ENCODE results near the gene RPS28. TPM values are rescaled to one million over a fixed set of nuclear protein-coding genes. Genes with fewer than 3 reads are reported as not detected.
"Not testable (repeated sequence)": the region's sequence is repeated elsewhere in the genome, so short reads cannot be mapped to it uniquely, and the experiment has no call there.

The RPS28 gene
- total RNA-seq, 2 experiments from 2014 or later = 3,333 to 3,342 TPM

GRCh38 chr19:8316351-8317125, 4.8 kb upstream of the RPS28 start:
- H3K27ac Mint-ChIP-seq = no peak overlapping the region
- no peaks in the 10 kb centered on the region for H3K27me3 Mint-ChIP-seq
- intact Hi-C loops (cut with DNase I, micrococcal nuclease) = no loop called here
- DNase-seq = no peak
- peaks cover 13% of the 10 kb centered on the region for H3K4me1 ChIP-seq (ENCODE audit: insufficient read depth, low read length)
- no peaks in the 10 kb centered on the region for H3K9me3 ChIP-seq (ENCODE audit: control insufficient read depth in 1 of 2, insufficient read depth in 1 of 2, low read length in 2 of 2)
- H3K27ac ChIP-seq (ENCODE audit: low read depth in 1 of 2, low read length in 2 of 2) = no peak overlapping the region
- H3K36me3 Mint-ChIP-seq (ENCODE audit: low read depth) = peaks cover 54% of the 10 kb centered on the region
- no peak for TF ChIP-seq CTCF (IDR thresholded peaks at IDR 0.05)
- peak overlapping the region; percentile 30 for H3K4me3 Mint-ChIP-seq
- CTCF ChIA-PET = no interaction called here
- no peak for ATAC-seq (ENCODE audit: poor library complexity)
- no peaks in the 10 kb centered on the region for H3K9me3 Mint-ChIP-seq
- peaks cover 22% of the 10 kb centered on the region for H3K4me1 Mint-ChIP-seq (ENCODE audit: low read depth)
- POLR2A ChIA-PET = no interaction called here
- no peaks in the 10 kb centered on the region for H3K27me3 ChIP-seq (ENCODE audit: control insufficient read depth in 1 of 2, insufficient read depth in 2 of 2, low read length in 2 of 2)
- peaks cover 42% of the 10 kb centered on the region for H3K36me3 ChIP-seq (ENCODE audit: insufficient read depth, low read length)
- H3K4me3 ChIP-seq (ENCODE audit: low read length) = no peak overlapping the region

GRCh38 chr19:8318835-8319234, 2.5 kb upstream of the RPS28 start:
- H3K27ac Mint-ChIP-seq; intact Hi-C loops (cut with DNase I, micrococcal nuclease); H3K9me3 ChIP-seq (ENCODE audit: control insufficient read depth in 1 of 2, insufficient read depth in 1 of 2, low read length in 2 of 2); H3K27me3 Mint-ChIP-seq; H3K27ac ChIP-seq (ENCODE audit: low read depth in 1 of 2, low read length in 2 of 2); ATAC-seq (ENCODE audit: poor library complexity); DNase-seq; H3K4me3 ChIP-seq (ENCODE audit: low read length); H3K9me3 Mint-ChIP-seq; POLR2A ChIA-PET; H3K27me3 ChIP-seq (ENCODE audit: control insufficient read depth in 1 of 2, insufficient read depth in 2 of 2, low read length in 2 of 2): not testable (repeated sequence)
- peak overlapping the region; percentile 45 for H3K4me3 Mint-ChIP-seq
- CTCF ChIA-PET = interaction anchor here (0.7 kb wide), 1 partner anchor 8 kb away, joined by 3 read pairs; no protein-coding TSS in a partner anchor
- H3K36me3 Mint-ChIP-seq (ENCODE audit: low read depth) = peaks cover 63% of the 10 kb centered on the region
- Histone ChIP-seq H3K4me1 (ENCODE audit: insufficient read depth, low read length) (peaks cover 33% of the 10 kb centered on the region), H3K36me3 (ENCODE audit: insufficient read depth, low read length) (peaks cover 37% of the 10 kb centered on the region)
- H3K4me1 Mint-ChIP-seq (ENCODE audit: low read depth) = peaks cover 41% of the 10 kb centered on the region

GRCh38 chr19:8319807-8320520, 1.3 kb upstream of the RPS28 start:
- peak overlapping the region; percentile 100 for H3K4me3 ChIP-seq (ENCODE audit: low read length)
- POLR2A ChIA-PET = interaction anchor here (0.9 to 1.7 kb wide), 6 partner anchors 9 to 376 kb away, joined by 3 to 5 read pairs (median 4); partner anchors contain the start of genes CD320, RAB11B and TIMM44
- H3K9me3 Mint-ChIP-seq = no peaks in the 10 kb centered on the region
- peaks cover 32% of the 10 kb centered on the region for H3K36me3 ChIP-seq (ENCODE audit: insufficient read depth, low read length)
- ATAC-seq (ENCODE audit: poor library complexity) (no peak), DNase-seq (no peak)
- CTCF ChIA-PET = interaction anchor here (1.4 kb wide), 1 partner anchor 385 kb away, joined by 3 read pairs; no protein-coding TSS in a partner anchor
- peak overlapping the region in 1 of 2 donors; percentile 85 for H3K27ac ChIP-seq (ENCODE audit: low read depth in 1 of 2, low read length in 2 of 2)
- no peaks in the 10 kb centered on the region for H3K27me3 ChIP-seq (ENCODE audit: control insufficient read depth in 1 of 2, insufficient read depth in 2 of 2, low read length in 2 of 2)
- H3K4me1 ChIP-seq (ENCODE audit: insufficient read depth, low read length) = peaks cover 33% of the 10 kb centered on the region
- TF ChIP-seq CTCF (IDR thresholded peaks at IDR 0.05) = no peak
- peak overlapping the region; percentile 97 for H3K27ac Mint-ChIP-seq
- intact Hi-C loops (cut with DNase I, micrococcal nuclease) = loop anchor here (2.0 to 10.0 kb wide), 3 partner anchors 71 to 395 kb away; partner anchors contain the start of genes RAB11B (in 2 of the 2), CTXN1 (in 1 of the 2), ELAVL1 (in 1 of the 2) and SNAPC2 (in 1 of the 2)
- H3K27me3 Mint-ChIP-seq = no peaks in the 10 kb centered on the region
- peak overlapping the region; percentile 96 for H3K4me3 Mint-ChIP-seq
- no peaks in the 10 kb centered on the region for H3K9me3 ChIP-seq (ENCODE audit: control insufficient read depth in 1 of 2, insufficient read depth in 1 of 2, low read length in 2 of 2)
- H3K4me1 Mint-ChIP-seq (ENCODE audit: low read depth) = peaks cover 41% of the 10 kb centered on the region
- H3K36me3 Mint-ChIP-seq (ENCODE audit: low read depth) = peaks cover 59% of the 10 kb centered on the region
